Neural cell (in vitro differentiated cells): ENCODE measurements around the gene S1PR4. TPM values are rescaled to one million over a fixed set of nuclear protein-coding genes. Genes with fewer than 3 reads are reported as not detected.

ENCODE experiments used
- H2AFZ ChIP-seq: fragments of 200-600, 300-800 bp; sonication (generic), shearing (Covaris generic); 2 replicates; pipeline ENCODE4 v1.6.0; 2014; ENCODE audit warnings: low read depth, mild to moderate bottlenecking, antibody characterized with exemption, low read length, moderate library complexity
- H3F3A ChIP-seq: fragments of 200-600 bp; shearing (Covaris generic); 2 replicates; pipeline ENCODE4 v1.6.1; 2016; ENCODE audit warnings: mild to moderate bottlenecking, moderate library complexity, mixed read lengths, antibody characterized with exemption, low read length; ENCODE audit not compliant: insufficient read depth, poor library complexity, severe bottlenecking
- H3K27ac ChIP-seq: fragments of 200-600, 300-800 bp; sonication (generic), shearing (Covaris generic); 2 replicates; pipeline ENCODE4 v1.5.1; 2014; ENCODE audit warnings: mild to moderate bottlenecking, low read length, moderate library complexity
- H3K27me3 ChIP-seq: fragments of 300-800, 200-600 bp; sonication (generic), shearing (Covaris generic); 2 replicates; pipeline ENCODE4 v1.6.0; 2014; ENCODE audit warnings: mild to moderate bottlenecking, low read depth, low read length, moderate library complexity; ENCODE audit not compliant: insufficient read depth
- H3K36me3 ChIP-seq: fragments of 300-800, 200-600 bp; sonication (generic), shearing (Covaris generic); 2 replicates; pipeline ENCODE4 v1.5.1; 2014; ENCODE audit warnings: mild to moderate bottlenecking, antibody characterized with exemption, low read length, moderate library complexity; ENCODE audit not compliant: insufficient read depth
- H3K4me2 ChIP-seq: fragments of 300-800, 200-600 bp; sonication (generic), shearing (Covaris generic); 2 replicates; pipeline ENCODE4 v1.6.0; 2014; ENCODE audit warnings: mild to moderate bottlenecking, low read length
- H3K4me3 ChIP-seq: fragments of 300-800, 200-600 bp; sonication (generic), shearing (Covaris generic); 2 replicates; pipeline ENCODE4 v1.5.1; 2014; ENCODE audit warnings: mild to moderate bottlenecking, low read length, moderate library complexity
- H3K79me2 ChIP-seq: fragments of 200-600 bp; shearing (Covaris generic); replicated peaks from 2 replicates; pipeline ENCODE4 v1.6.0; 2014; ENCODE audit warnings: mild to moderate bottlenecking, low read length, moderate library complexity; ENCODE audit not compliant: insufficient read depth
- H3K9ac ChIP-seq: fragments of 300-800, 200-600 bp; sonication (generic), shearing (Covaris generic); 2 replicates; pipeline ENCODE4 v1.6.1; 2016; ENCODE audit warnings: mild to moderate bottlenecking, low read length, mixed read lengths
- H3K9me2 ChIP-seq: fragments of 200-600 bp; shearing (Covaris generic); 2 replicates; pipeline ENCODE4 v1.6.1; 2016; ENCODE audit warnings: mild to moderate bottlenecking, low read length, mixed read lengths; ENCODE audit not compliant: insufficient read depth
- H3K9me3 ChIP-seq: fragments of 200-600, 300-800 bp; sonication (generic), shearing (Covaris generic); 2 replicates; pipeline ENCODE4 v1.6.1; 2016; ENCODE audit warnings: mild to moderate bottlenecking, mixed run types, low read length, moderate library complexity, mixed read lengths
- H4K20me1 ChIP-seq: fragments of 200-600 bp; shearing (Covaris generic); 2 replicates; pipeline ENCODE4 v1.6.1; 2016; ENCODE audit warnings: mild to moderate bottlenecking, mixed run types; ENCODE audit not compliant: insufficient read depth
- EP300 ChIP-seq: fragments of 450-650 bp; conservative IDR thresholded peaks from 2 replicates; pipeline ENCODE4 v1.6.1; 2014; ENCODE audit warnings: antibody characterized with exemption, mild to moderate bottlenecking, moderate library complexity; ENCODE audit not compliant: poor library complexity, severe bottlenecking
- EZH2 ChIP-seq: fragments of 200-600, 300-800 bp; shearing (Covaris generic), sonication (generic); IDR thresholded peaks from 2 replicates; pipeline ENCODE4 v1.6.1; 2014; ENCODE audit warnings: antibody characterized with exemption, low read length, borderline replicate concordance, mild to moderate bottlenecking; ENCODE audit not compliant: insufficient read depth, poor library complexity, severe bottlenecking
- MXI1 ChIP-seq: fragments of 450-650 bp; conservative IDR thresholded peaks from 2 replicates; pipeline ENCODE4 v1.6.1; 2014; ENCODE audit warnings: antibody characterized with exemption, mild to moderate bottlenecking; ENCODE audit not compliant: poor library complexity, severe bottlenecking
- POLR2AphosphoS5 ChIP-seq: IDR thresholded peaks from 2 replicates; pipeline ENCODE4 v1.6.1; 2012
- RAD21 ChIP-seq: fragments of 450-650 bp; conservative IDR thresholded peaks from 2 replicates; pipeline ENCODE4 v1.6.1; 2014; ENCODE audit warnings: antibody characterized with exemption, mild to moderate bottlenecking, moderate library complexity
- REST ChIP-seq: IDR thresholded peaks from 2 replicates; pipeline ENCODE4 v1.6.1; 2012; ENCODE audit warnings: borderline replicate concordance
- SMC3 ChIP-seq: fragments of 450-650 bp; conservative IDR thresholded peaks from 2 replicates; pipeline ENCODE4 v1.6.1; 2014; ENCODE audit warnings: antibody characterized with exemption, mild to moderate bottlenecking, moderate library complexity; ENCODE audit not compliant: poor library complexity
- TAF1 ChIP-seq: IDR thresholded peaks from 2 replicates; pipeline ENCODE4 v1.6.1; 2012; ENCODE audit warnings: low read depth
- polyA plus RNA-seq: library from polyadenylated mRNA; depleted of rRNA; stranded (reverse); fragments of >200 nt; gene quantifications from 2 replicates; pipeline ENCODE4 v1.2.3, GENCODE V29; 2014
- TF ChIP-seq, protein P1 (sequence below): fragments of 450-650 bp; IDR thresholded peaks from 2 replicates; pipeline ENCODE4 v1.5.1; 2014; ENCODE audit warnings: antibody characterized with exemption, mild to moderate bottlenecking, moderate library complexity; ENCODE audit not compliant: poor library complexity, severe bottlenecking

Gene S1PR4
- polyA plus RNA-seq, 1 donor from 2014 or later, result not detected

DNA sequence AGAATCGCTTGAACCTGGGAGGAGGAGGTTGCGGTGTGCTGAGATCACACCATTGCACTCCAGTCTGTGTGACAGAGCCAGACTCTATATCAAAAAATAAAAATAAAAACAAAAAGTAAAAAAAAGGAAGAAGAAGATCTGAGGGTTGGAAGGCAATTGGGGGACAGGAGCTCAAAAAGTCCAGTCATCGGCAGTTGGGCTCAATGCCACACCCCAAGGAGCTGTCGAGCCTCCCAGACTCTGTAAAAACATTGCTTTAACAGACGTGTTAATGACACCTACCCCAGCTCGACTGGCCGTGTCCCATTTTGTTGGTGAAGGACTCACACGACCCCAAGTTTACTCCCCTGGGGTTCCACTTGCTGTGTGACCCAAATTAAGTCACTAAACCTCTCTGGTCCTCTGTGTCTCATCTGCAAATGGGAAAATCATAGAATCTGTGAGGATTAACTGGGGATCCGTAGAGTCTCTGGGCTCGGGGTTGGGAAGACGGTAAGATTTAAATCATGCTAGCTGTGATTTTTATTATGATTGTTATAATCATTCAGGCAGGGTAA is 35.7 kb upstream of the S1PR4 start:
- no peak overlapping the region for H3K4me3 ChIP-seq
- H3K79me2 ChIP-seq, result no peaks in the 10 kb centered on the region
- no peaks in the 10 kb centered on the region for H3K36me3 ChIP-seq
- H3K4me2 ChIP-seq, result no peak overlapping the region
- no peaks in the 10 kb centered on the region for H3K9me3 ChIP-seq
- no peaks in the 10 kb centered on the region for H4K20me1 ChIP-seq
- no peak overlapping the region for H3K27ac ChIP-seq
- TF ChIP-seq SMC3 (no peak), REST (no peak), RAD21 (no peak), EZH2 (no peak), TAF1 (no peak), EP300 (no peak), MXI1 (no peak), POLR2AphosphoS5 (no peak)
- TF ChIP-seq, protein P1, sequence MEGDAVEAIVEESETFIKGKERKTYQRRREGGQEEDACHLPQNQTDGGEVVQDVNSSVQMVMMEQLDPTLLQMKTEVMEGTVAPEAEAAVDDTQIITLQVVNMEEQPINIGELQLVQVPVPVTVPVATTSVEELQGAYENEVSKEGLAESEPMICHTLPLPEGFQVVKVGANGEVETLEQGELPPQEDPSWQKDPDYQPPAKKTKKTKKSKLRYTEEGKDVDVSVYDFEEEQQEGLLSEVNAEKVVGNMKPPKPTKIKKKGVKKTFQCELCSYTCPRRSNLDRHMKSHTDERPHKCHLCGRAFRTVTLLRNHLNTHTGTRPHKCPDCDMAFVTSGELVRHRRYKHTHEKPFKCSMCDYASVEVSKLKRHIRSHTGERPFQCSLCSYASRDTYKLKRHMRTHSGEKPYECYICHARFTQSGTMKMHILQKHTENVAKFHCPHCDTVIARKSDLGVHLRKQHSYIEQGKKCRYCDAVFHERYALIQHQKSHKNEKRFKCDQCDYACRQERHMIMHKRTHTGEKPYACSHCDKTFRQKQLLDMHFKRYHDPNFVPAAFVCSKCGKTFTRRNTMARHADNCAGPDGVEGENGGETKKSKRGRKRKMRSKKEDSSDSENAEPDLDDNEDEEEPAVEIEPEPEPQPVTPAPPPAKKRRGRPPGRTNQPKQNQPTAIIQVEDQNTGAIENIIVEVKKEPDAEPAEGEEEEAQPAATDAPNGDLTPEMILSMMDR, result no peak
- no peaks in the 10 kb centered on the region for H3K27me3 ChIP-seq
- no peaks in the 10 kb centered on the region for H3F3A ChIP-seq
- H3K9me2 ChIP-seq, result no peaks in the 10 kb centered on the region
- H3K9ac ChIP-seq, result no peak overlapping the region
- H2AFZ ChIP-seq, result no peak overlapping the region

DNA sequence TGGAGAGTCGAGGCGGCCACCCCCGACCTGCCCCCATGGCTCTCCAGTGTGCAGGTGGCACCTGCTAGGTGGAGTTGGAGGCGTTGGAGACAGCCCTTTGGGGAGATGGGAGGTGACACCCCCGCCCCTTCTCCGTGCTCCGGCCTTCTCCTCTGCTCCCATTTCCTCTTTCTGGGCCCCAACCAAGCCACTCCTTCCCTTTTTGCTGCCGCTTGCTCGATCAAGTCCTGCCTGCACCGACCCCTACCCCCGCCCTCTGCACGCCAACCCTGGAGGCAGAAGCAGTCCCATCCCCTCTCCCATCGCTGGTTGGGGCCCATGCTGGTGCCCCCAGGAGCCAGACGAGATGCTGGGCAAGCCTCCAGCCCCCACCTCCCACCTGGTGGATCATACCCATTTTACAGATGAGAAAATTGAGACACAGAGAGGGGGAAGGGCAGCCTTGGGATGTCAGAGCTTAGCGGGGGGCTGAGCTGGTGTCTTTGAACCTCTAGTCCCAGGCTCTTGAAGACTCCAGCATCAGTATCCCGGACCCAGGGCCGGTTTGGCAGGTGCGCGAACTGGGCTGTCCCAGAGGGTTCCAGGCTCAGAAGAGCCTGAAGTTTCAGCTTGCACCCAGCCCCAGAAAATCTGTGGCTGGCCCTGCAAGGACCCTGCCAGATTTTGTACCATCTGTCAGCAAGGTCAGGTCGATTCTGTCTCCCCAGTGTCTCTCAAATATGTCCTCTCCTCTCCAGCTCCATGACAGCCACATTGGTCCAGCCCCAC is 32.5 kb upstream of the S1PR4 start:
- H3K79me2 ChIP-seq, result no peaks in the 10 kb centered on the region
- no peak overlapping the region for H3K27ac ChIP-seq
- no peaks in the 10 kb centered on the region for H3K27me3 ChIP-seq
- no peak overlapping the region for H3K4me3 ChIP-seq
- H3K9me2 ChIP-seq, result no peaks in the 10 kb centered on the region
- no peaks in the 10 kb centered on the region for H3K36me3 ChIP-seq
- H3K9me3 ChIP-seq, result no peaks in the 10 kb centered on the region
- no peaks in the 10 kb centered on the region for H3F3A ChIP-seq
- H3K4me2 ChIP-seq, result no peak overlapping the region
- H2AFZ ChIP-seq, result no peak overlapping the region
- H4K20me1 ChIP-seq, result no peaks in the 10 kb centered on the region
- TF ChIP-seq TAF1, result no peak
- TF ChIP-seq EZH2, result no peak
- no peak for TF ChIP-seq EP300
- no peak for TF ChIP-seq POLR2AphosphoS5
- no peak for TF ChIP-seq REST
- no peak for TF ChIP-seq MXI1
- no peak for TF ChIP-seq RAD21
- TF ChIP-seq, protein P1, result no peak
- TF ChIP-seq SMC3, result no peak
- H3K9ac ChIP-seq, result no peak overlapping the region
